Measurements from ENCODE around the gene SMLR1.

SMLR1 gene

GRCh38 chr6:130843575-130844320 is 16.5 kb downstream of the SMLR1 start:
- intact Hi-C loops (cut with DNase I): no loop called here
- DNase-seq: peak in 1 of 42 donors; percentile 32

- DNase-seq: no peak
- intact Hi-C loops (cut with DNase I): no loop called here
Measured at GRCh38 chr6:130846501-130846900, 19.3 kb downstream of the SMLR1 start.

- intact Hi-C loops (cut with DNase I): no loop called here
Measured at GRCh38 chr6:130847001-130847910, 20.1 kb downstream of the SMLR1 start.

DNA sequence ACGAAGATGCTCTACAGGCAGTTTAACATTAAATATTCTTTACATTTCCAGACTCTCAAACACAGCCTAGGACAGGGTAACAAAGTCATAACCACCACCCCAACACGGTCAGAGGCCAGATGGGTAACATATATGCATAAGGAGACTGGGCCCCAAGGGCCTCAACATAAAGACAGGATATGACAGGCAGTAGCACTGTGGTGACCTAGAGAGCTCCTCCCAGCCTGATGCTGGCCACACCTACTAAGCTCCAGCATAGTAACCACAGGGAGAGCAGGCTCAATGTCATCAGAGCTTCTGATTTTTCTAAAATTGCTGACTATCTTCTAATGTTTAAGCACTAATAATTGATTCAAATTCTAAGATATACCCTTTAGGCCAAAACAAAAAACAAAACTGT is 21.7 kb downstream of the SMLR1 start:
- intact Hi-C loops (cut with DNase I): no loop called here
- no peak for DNase-seq

More at GRCh38 chr6:130847001-130847910, 20.1 kb downstream of the SMLR1 start:
- DNase-seq: no peak

GRCh38 chr6:130849594-130849993 is 22.4 kb downstream of the SMLR1 start:
- intact Hi-C loops (cut with DNase I): no loop called here
- DNase-seq: no peak

DNA sequence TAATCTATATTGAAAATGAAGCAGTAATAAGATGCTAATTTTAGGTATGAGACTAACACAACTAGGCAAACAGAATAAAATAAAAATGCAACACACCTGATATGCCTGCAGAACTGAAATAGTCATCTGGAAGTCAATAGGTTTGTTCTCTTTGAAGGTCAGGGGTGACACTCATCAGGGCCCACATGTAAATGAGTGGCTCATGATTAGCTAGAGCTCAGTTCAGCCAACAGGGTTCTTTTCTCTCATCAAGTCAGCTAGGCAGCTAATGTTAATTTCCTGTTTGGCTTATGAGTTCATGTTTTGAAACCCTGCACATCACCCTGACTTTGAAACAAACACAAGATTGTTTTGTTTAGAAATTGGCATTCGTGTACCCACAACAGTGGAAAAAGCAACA is 23.8 kb downstream of the SMLR1 start:
- DNase-seq: no peak
- intact Hi-C loops (cut with DNase I): no loop called here

DNA sequence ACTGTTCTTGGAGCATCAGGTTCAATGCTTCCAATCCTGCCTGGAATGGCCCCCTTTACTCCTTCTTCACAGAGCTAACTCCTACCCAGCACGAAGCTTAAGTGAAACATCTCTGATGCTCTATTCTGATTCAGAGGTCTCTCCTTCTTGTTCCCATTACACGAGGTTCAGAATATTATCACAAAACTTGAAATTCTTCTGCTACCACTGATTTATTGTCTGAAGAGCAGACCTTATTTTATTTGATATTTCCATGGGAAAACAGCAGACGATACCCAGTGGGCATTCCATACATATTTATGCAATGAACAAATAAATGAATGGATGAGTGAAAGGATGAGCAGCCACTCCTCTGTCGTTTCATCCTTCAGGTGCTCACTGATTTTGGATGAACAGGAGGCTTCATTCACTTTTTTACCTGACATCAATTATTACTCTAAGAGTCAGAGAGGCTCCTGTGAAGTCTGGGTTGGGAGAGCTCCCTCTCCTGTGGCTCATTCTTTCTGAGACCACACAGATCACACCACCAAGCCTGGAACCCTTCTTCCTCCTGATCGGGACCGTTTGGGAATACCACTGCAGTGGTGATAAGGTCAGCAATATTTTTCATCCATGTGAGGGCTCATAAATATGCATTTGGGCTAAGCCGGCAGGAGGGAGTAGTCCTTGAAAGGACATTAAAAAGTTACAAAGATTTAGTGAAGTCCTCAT is 25.8 kb downstream of the SMLR1 start:
- no peak for DNase-seq
- intact Hi-C loops (cut with DNase I): no loop called here

GRCh38 chr6:130853555-130854183 is 26.5 kb downstream of the SMLR1 start:
- no peak for DNase-seq
- intact Hi-C loops (cut with DNase I): no loop called here

DNA sequence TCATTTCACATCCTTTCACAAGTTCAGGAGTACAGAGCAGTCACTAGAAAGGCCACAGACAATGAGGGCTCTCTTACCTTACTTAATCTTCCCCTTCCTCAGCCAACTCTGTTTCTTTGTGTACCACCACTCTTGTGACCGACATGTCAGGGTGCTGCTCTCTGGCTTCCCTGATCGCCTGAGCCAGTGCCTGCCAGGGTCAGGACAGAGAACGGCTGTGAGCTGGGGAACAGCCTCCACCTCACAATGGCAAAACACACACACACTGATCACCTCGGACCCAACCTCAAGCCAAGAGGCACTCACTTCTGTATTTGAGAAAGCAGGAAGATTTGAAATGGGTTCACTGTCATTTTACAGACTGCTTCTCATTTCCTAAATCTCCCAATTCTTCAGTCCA is 30.8 kb downstream of the SMLR1 start:
- intact Hi-C loops (cut with DNase I): no loop called here
- no peak for DNase-seq

DNA sequence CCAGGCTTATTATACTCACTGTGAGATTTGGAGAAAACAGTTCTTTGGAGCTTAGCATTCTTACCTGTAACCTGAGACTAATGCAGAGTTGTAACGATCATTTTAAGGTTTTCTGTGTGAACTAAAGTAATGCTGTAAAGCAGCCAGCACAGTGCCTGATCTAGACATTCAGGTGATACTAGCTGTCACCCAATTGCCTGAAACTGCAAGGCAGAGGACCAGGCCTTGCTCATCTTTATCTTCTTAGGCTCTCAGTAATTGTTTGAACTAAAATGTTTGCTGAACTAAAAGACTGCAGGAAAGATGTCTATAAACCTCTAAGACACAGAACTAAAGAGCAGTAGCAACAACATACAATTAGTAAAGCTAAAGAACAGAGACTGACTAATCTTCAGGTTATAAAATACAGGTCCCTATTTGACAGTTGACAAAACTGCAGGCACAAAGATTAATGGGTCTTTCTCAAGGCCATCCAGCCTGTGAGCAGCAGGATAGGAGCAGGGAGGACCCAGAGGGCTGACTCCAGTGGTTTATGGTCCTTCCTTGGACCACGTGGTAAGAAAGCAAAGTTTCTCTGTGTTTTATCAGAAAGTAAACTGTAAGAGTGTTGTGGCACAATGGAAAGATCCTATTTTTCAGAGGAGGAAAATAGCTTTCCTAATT is 31.4 kb downstream of the SMLR1 start:
- no peak for DNase-seq
- intact Hi-C loops (cut with DNase I): no loop called here

DNA sequence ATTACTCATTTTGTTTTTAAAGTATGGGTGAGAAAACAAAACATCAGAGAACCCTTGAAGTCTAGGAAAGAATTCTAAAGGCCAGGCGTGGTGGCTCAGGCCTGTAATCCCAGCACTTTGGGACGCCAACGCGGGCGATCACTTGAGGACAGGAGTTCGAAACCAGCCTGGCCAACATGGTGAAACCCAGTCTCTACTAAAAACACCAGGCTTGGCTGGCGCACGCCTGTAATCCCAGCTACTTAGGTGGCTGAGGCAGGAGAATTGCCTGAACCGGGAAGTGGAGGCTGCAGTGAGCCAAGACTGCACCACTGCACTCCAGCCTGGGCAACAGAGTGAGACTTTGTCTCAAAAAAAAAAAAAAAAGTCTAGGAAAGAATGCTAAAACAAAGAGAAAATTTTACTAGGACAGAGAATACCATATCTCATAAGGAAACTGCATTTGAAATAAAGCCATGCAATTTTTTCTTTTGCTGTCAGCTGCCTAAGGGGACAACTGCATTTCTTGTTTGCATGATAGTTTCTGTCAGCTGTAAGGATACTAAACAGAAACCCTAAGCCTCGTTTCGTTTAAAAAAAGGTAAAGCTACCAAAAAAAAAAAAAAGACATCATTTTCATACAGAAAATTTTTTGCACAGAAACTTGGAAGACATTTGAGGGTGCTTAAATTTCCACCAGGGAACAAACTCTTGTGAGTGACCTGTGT is 32.1 kb downstream of the SMLR1 start:
- DNase-seq: no peak
- intact Hi-C loops (cut with DNase I): no loop called here

- DNase-seq: no peak
- intact Hi-C loops (cut with DNase I): no loop called here
Measured at GRCh38 chr6:130862370-130862769, 35.2 kb downstream of the SMLR1 start.

GRCh38 chr6:130863415-130864230 is 36.4 kb downstream of the SMLR1 start:
- intact Hi-C loops (cut with DNase I): no loop called here
- no peak for DNase-seq

- intact Hi-C loops (cut with DNase I): no loop called here
- DNase-seq: no peak
Measured at GRCh38 chr6:130864344-130864743, 37.1 kb downstream of the SMLR1 start.

DNA sequence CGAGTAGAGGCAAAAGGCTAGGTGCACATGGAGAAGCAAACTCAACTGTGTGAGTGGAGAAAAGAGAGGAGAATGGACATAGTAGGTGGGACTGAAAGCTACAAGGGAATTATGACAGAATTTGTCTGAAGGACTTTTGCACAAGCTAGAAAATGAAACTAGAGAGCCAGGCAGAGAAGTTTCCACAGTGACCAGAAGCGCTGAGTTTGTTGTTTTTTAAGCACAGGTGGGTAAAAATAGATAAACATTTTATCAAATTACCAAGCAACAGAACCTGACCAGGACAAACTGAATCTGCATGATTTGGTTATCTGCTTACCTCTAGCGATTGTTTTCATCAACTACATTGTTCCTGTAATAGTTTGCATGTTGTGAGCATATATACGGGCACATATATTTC is 38.6 kb downstream of the SMLR1 start:
- intact Hi-C loops (cut with DNase I): no loop called here
- no peak for DNase-seq

DNA sequence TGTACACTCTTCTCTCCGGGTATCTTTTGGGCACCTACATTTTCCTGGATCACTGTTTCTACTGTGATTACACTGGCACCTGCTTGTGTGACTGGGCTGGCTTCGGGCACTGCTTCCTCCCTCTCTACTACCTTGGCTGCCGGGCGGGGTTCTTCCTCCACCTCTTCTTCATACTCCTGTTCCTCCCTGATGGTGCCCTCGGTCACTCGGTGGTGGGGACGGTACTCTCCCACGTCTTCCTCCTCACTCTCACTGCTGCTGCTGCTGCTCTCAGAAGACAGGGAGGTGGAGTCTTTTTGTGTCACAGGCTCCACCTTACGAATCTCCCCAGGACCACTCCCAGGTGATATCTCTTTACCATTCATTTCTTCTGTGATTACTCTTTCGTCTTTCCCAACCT is 42.5 kb downstream of the SMLR1 start:
- DNase-seq: no peak
- intact Hi-C loops (cut with DNase I): no loop called here

DNA sequence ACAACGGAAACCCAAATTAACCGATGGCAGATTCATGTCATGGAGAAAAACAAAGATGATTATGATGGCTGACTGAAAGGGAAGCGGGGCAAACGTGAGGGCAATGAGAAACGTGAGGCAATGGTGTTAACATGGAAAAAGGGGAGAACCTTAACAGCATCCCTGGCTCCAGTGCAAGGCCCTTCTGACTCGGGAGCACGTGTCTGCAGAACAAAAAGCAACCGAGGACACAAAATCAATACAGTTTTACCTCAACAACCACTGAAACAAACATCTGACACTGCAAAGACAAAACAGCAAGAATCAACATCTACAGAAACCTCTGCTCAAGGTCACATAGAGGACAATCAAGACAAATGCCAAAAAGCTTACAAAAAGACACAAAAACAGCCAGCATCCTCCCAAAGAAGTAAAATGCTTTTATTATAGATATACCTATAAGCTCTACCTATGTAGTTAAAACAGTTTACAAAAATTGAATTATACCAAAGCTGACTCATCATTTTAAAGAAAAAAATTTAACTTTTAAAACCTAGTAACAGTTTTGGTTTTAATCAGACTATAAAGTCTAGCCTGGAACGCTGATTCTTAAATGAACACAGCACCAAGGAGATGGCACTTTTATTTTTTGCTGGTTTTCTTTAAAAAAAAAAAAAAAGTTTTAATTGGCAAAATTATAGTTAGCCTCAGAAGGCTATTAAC is 43.1 kb downstream of the SMLR1 start:
- no peak for DNase-seq
- intact Hi-C loops (cut with DNase I): no loop called here
